ENCODE results near the gene STK32A.

STK32A gene

GRCh38 chr5:147276497-147276896 lies 41.7 kb downstream of the STK32A start:
- TF ChIP-seq CTCF (IDR thresholded peaks at IDR 0.05): no peak

GRCh38 chr5:147286296-147286695 lies 51.5 kb downstream of the STK32A start:
- no peak for TF ChIP-seq CTCF (IDR thresholded peaks at IDR 0.05)

GRCh38 chr5:147287110-147287509 lies 52.3 kb downstream of the STK32A start:
- TF ChIP-seq CTCF (IDR thresholded peaks at IDR 0.05): no peak

GRCh38 chr5:147290261-147290660 lies 55.4 kb downstream of the STK32A start:
- TF ChIP-seq CTCF (IDR thresholded peaks at IDR 0.05): no peak

GRCh38 chr5:147303251-147303650 lies 68.4 kb downstream of the STK32A start:
- no peak for TF ChIP-seq CTCF (IDR thresholded peaks at IDR 0.05)

- no peak for TF ChIP-seq CTCF (IDR thresholded peaks at IDR 0.05)
Measured at GRCh38 chr5:147303976-147304375, 69.2 kb downstream of the STK32A start.

GRCh38 chr5:147305147-147305546 lies 70.3 kb downstream of the STK32A start:
- TF ChIP-seq CTCF (IDR thresholded peaks at IDR 0.05): no peak

- no peak for TF ChIP-seq CTCF (IDR thresholded peaks at IDR 0.05)
Measured at GRCh38 chr5:147306351-147306750, 71.5 kb downstream of the STK32A start.
